ENCODE measurements around the gene DUOX2.
"Not testable (repeated sequence)": the region's sequence is repeated elsewhere in the genome, so short reads cannot be mapped to it uniquely, and the experiment has no call there.

Gene DUOX2

GRCh38 chr15:45106002-45106790 lies 7.8 kb downstream of the DUOX2 start:
- no peak for DNase-seq
- intact Hi-C loops (cut with DNase I): no loop called here

- intact Hi-C loops (cut with DNase I): no loop called here
Observed at GRCh38 chr15:45105586-45105985, 8.4 kb downstream of the DUOX2 start.

GRCh38 chr15:45104170-45104569 lies 9.8 kb downstream of the DUOX2 start:
- intact Hi-C loops (cut with DNase I); DNase-seq: not testable (repeated sequence)

More at GRCh38 chr15:45105586-45105985, 8.4 kb downstream of the DUOX2 start:
- DNase-seq: no peak

DNA sequence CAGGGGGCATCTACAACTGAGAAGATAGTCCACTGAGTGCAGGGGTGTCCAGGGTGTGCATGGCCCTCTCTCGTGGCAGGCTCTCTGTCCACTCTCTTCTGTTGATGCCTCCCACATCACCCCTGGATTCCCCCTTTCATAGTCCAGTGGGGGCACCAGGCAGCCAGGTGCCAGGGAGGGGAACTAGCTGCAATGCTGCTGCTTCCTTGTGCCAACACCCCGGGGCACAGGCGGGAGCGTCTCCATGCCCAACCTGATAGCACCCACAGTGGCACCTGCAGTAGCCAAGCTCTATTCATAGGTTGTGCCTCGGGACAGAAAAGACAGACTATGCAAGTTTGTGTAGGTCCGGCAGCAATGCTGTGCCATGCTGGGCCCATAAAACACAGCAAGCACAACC lies 11.7 kb downstream of the DUOX2 start:
- intact Hi-C loops (cut with DNase I): no loop called here
- peak in 1 of 10 donors; percentile 40 for DNase-seq

DNA sequence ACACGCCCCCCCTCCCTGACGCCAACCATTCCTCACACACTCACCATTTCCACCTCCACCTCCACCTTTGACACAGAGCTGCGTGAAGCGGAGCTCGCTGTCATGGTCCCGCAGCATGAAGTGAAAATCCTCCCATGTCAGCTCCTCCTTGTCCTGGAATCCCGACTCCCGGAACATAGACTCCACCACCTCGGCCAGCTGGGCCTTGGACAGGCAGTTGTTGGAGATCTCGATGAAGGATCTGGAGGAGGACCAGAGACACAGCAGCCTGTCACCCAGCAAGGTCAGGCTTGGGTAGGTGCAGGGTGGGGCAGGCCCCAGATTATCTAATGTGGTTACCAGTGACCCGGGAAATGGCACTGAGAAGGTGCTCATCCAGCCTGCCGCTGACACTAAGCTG lies 12.2 kb downstream of the DUOX2 start:
- intact Hi-C loops (cut with DNase I): no loop called here
- peak in 2 of 10 donors; percentile 37 to 62 for DNase-seq

DNA sequence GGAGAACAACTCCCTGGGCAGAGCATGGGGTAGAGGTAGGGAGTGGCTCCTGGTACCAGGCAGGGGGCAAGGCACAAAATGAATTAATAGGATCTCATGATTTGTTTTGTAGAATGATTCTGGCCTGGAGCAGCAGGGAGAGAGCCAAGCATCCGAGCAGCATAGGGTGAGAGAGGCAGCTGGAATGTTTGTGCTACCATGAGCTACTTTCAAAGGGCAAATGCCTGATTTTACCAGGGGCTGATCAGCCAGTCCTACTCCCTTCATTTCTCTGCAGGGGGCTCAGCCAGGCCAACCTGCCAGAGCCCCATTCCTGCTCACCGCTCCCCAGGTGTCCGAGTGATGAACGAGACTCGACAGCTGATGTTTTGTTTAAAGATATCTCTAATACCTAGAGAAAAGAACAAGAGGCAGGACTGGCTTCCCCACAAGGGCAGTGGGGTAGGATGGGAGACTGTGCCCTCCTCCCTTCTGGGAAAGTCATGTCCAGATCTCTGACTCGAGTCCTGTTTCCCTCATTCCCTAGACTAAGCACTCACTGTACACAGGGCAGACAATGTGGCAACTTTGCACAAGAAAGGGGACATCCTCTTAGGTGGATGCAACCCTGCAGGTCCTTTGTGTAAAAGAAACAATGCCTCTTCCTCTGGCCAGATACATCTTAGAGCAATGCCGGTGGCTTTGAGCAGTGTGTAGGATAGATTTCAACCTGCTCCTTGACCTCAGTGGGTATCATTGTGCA lies 12.9 kb downstream of the DUOX2 start:
- intact Hi-C loops (cut with DNase I): no loop called here
- DNase-seq: peak in 1 of 10 donors; percentile 37

- intact Hi-C loops (cut with DNase I): no loop called here
- peak in 1 of 10 donors; percentile 77 for DNase-seq
Observed at GRCh38 chr15:45099549-45100165, 14.3 kb downstream of the DUOX2 start.

- no peak for DNase-seq
- intact Hi-C loops (cut with DNase I): no loop called here
Observed at GRCh38 chr15:45097466-45097865, 16.5 kb downstream of the DUOX2 start.

DNA sequence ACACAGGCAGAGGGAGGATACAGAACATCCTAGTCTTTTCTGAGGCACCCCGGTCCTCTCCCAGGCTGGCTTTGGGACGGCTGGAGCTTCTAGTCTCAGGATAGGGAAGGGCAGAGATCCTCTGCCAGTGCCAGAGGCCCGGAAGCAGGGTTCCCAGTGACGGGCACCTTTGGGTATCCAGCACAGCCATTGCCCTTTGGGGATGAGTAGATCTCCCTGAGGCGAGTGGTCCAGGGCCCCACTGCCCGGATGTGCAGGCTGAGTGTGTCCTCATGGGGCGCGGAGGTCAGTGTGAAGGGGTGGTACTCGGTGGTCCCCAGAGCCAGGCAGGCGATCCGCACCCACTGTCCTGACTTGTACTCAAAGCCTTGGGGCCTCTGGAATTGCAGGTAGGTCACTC lies 18.3 kb downstream of the DUOX2 start:
- DNase-seq: peak in 1 of 10 donors; percentile 59
- intact Hi-C loops (cut with DNase I): no loop called here

- peak in 1 of 10 donors; percentile 67 for DNase-seq
Observed at GRCh38 chr15:45094358-45094730, 19.6 kb downstream of the DUOX2 start.

DNA sequence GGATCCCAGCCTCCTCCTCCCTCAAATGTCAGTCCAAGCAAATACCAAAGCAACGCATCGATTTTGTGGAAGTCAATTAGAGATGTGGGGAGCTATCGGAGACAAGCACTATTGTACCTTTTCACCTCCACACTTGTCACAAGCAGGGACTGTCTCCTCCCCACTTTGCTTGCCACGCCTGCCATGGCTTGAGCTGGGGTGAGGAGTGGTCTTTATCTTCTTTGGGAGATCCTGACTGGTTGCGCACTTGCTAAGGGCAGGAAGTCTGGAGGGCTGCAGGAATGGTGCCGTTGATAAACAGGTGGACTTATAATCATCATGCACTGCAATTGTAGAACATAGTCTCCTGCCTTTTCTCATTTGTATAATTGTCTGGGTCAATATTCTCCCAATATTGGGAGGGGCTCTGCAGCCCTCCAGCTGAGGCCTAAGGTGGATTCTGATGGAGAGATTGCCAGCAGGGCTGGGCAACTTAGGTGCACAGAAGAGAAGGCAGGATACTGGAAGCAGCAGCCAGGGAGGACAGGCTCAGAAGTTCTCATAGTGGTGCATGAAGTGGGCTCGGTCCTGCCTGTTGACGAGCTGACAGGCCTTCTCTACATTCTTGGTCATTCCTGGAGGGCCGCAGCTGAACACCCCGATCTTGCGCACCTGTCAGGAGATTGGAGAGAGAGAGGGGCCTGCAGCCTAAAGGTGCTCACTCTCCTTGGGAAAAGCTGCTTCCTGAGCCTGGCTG lies 20.2 kb downstream of the DUOX2 start:
- no peak for DNase-seq
- intact Hi-C loops (cut with DNase I): no loop called here

More at GRCh38 chr15:45094358-45094730, 19.6 kb downstream of the DUOX2 start:
- intact Hi-C loops (cut with DNase I): no loop called here

DNA sequence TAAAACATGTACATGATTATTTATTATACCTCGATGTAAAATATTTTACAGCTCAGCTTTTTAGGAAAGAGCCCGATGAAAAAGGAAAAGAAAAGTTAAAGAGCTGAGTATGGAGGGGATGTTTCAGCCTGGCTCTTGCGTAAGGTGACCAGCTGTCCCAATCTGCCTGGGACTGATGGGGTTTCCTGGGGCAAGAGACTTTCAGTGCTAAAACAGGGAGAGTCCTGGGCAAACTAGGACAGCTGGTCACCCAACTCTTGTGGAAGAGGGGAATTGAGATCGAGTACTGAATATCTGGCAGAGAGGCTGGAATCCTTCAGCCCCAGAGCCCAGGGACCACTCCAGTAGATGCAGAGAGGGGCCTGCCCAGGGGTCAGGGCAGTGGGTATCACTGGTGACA lies 21.0 kb downstream of the DUOX2 start:
- no peak for DNase-seq
- intact Hi-C loops (cut with DNase I): no loop called here

- no peak for DNase-seq
- intact Hi-C loops (cut with DNase I): no loop called here
Observed at GRCh38 chr15:45091576-45091975, 22.4 kb downstream of the DUOX2 start.

DNA sequence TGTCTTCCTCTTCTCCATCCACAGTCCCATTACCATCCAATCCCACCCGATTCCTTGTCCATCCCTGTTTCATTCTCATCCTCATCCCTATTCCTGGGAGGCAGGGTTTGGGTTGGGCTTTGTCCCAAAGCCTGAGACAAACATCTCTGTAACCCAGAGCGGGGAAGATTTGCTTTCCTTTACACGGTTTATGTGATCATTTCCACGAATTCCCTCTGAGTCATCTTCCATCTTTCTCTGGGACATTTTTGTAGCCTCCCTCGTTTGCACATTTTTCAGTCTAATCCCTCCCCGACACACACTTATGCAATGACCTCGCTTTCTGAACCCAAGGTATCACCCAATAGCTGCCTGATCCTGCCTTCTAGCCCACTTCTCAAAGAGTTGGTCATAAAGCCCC lies 22.8 kb downstream of the DUOX2 start:
- DNase-seq: no peak
- intact Hi-C loops (cut with DNase I): no loop called here

DNA sequence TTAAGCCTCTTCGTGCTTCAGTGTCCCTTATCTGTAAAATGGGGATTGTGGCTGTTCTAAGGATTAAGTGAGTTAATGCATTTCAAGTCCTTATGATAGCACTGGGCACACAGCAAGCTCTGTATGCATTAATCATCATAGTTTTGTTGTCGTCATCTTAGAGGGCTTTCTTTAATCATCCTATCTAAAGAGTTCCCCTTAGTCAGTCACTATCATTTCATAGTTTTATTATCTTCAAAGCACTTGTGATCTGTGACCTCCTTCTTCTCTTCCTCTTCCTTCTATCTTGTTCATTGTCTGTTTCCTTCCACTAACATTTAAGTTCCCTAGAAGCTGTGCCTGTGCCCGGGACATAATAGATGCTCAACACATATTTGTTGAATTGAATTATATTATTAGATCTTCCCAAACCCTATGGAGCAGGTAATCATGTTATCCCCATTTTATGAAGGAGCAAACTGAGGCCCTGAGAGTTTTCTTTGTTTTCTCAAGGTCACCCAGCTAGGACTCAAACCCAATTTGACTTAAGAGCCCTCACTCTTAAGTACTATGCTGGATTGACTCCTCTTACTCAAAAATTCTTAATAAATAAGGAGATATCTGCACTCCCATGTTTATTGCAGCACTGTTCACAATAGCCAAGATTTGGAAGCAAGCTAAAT lies 24.1 kb downstream of the DUOX2 start:
- no peak for DNase-seq
- intact Hi-C loops (cut with DNase I): no loop called here

DNA sequence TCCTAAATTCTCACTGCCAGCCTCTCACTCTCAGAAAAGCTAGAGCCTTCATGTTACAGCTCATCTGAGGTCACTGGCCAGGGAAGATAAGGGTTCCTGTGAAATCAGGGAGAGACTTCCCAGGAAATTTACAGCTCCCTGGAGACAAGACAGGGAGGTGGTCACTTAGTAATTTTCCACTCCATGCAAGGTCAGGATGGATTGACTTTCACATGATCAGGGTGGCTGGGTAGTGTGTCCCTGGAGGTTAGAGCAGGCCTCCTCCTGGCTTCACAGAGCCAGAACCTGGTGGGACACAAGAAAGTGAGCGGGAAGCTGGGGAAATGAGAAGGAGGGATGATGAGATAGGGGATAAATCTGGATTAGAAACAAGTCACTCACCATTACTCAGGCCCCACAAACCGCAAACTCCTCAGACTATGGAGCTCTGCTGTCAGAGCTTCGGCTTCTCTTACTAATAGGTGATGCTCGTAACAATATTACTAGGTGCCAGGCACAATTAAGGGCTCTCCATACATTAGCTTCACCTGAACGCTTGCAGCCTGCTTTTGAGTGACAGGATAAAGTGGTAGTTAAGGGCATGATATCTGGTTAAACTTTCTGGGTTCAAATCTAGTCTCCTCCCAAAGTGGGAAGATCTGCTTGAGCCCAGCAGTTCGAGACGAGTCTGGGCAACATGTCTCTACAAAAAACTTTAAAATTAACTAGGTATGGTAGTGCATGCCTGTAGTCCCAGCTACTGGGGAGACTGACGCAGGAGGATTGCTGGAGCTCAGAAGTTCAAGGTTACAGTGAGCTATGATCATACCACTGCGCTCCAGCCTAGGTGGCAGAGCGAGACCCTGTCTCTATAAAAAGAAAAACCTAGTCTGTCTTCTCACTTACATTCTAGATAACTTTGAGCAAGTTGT lies 24.9 kb downstream of the DUOX2 start:
- no peak for DNase-seq
- intact Hi-C loops (cut with DNase I): no loop called here

DNA sequence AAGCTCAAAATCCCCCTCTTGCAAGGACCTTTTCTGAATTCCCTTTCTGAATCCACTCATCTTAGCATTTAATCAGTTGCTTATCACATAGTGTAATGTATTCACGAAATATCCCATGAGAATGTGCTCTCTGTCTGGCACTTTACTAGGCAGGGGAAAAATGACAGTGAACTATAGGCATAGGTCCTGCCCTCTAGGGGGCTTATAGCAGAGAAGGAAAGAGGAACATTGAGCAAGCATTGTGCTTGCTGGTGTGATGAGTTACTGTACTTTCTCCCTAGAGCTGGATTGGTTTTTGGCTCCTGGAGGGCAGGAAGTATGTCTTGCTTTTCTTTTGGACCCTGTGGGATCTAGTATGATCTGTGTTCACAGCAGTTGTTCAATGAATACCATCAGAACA lies 26.5 kb downstream of the DUOX2 start:
- intact Hi-C loops (cut with DNase I): no loop called here

DNA sequence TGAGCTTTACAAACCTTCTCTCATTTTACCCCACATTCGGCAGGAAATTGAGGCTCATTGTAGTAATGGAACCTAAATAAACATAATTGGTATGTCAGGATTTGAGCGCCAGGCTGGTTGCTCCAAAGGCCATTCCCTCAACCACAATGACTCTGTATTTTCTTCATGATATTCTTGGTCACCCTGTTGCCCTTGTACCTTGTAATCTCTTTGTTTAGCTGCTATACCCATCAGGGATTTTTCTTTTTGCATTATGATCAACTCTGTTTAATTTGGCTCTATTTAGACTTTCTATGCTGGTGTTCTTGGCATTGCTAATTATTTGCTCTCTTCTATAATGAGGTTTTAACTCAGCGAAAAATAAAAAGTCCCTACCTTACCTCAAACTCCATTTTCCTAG lies 29.8 kb downstream of the DUOX2 start:
- DNase-seq: no peak
- intact Hi-C loops (cut with DNase I): no loop called here

More for the DNA sequence above, 26.5 kb downstream of the DUOX2 start:
- DNase-seq: no peak

- DNase-seq: no peak
- intact Hi-C loops (cut with DNase I): no loop called here
Observed at GRCh38 chr15:45083223-45083622, 30.7 kb downstream of the DUOX2 start.
